Raji (cell line): ENCODE measurements around the gene PPP1R16B.

Experiments
- POLR2A ChIP-seq: IDR thresholded peaks from 2 replicates; pipeline ENCODE4 v1.6.1; 2011; ENCODE audit warnings: low read depth, low read length, control low read depth; ENCODE audit not compliant: insufficient read depth

Gene PPP1R16B

DNA sequence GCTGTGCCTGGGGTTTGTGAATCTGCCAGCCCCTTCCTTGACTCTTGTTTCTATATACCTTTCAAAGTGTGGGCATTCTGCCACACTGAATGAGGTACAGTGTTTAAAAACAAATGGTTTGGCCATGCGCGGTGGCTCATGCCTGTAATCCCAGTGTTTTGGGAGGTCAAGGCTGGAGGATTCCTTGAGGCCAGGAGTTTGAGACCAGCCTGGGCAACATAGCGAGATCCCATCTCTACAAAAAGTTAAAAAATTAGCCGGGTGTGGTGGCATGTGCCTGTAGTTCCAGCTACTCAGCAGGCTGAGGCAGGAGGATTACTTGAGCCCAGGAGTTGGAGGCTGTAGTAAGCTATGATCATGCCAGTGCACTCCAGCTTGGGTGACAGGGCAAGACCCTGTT lies 126.5 kb downstream of the PPP1R16B start:
- no peak for TF ChIP-seq POLR2A

DNA sequence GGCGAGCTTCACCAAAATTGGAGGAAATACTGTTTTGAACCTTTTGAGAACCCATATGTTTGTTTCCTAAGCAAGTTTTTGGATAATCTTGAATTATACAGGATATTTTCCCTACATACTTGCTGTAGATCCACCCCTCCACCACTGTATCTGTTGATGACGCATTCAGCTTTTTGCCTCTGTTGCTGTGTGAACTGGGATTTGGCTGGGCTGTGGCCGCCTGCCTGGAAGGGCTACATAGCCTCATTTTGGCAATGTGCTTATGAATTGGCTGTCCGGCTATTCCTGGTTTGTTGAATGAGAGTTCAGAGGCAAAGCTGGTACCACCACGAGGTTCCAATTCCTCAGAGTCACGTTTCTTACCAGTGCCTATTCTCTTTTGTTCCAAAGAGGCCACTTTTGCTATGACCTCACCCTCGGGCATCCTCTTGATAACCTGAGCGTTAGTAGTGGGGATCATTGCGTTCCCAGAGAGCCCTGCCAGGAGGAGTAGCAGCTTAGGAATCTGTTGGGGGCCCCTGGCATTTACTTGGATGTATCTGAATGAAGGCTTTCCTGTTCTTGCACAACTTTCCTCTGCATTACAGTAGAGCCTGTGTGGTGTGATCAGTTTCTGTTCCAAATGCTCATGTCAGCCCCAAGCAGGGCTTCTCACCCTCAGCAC lies 127.1 kb downstream of the PPP1R16B start:
- no peak for TF ChIP-seq POLR2A

DNA sequence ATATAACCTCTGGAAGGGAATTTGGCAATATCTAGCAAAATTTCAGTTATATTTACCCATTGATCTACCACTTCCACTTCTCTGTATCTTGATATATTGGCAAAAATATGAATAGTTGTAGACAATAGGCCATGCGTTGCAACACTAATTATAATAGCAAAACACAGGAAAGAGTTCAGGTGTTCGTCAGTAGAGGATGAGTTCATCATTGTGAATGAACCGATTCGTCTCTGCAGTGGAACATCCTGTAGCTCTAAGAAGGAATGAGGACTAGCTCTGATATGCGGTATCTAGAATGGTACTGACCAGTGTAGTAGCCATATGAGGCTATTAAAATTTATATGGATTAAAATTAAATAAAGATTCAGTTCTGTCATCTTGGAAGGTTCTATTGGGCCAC lies 129.0 kb downstream of the PPP1R16B start:
- TF ChIP-seq POLR2A: no peak

DNA sequence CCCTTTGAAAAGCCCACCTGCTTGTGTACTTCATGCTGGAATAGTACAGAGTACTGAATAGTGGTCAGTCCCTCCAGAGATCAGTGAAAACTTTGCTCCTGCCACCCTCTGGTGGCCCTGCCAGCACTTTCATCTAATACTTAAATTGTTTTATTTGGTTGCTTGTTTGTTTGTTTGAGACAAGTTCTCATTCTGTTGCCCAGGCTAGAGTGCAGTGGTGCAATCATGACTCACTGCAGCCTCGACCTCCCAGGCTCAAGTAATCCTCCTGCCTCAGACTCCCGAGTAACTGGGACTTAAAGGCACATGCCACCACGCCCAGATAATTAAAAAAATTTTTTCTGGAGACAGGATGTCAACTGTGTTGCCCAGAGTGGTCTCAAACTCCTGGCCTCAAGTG lies 129.8 kb downstream of the PPP1R16B start:
- no peak for TF ChIP-seq POLR2A

- TF ChIP-seq POLR2A: no peak
Observed at GRCh38 chr20:38935967-38936407, 130.5 kb downstream of the PPP1R16B start.

- no peak for TF ChIP-seq POLR2A
Observed at GRCh38 chr20:38937000-38937399, 131.5 kb downstream of the PPP1R16B start.

GRCh38 chr20:38937978-38938473 lies 132.5 kb downstream of the PPP1R16B start:
- TF ChIP-seq POLR2A: no peak

DNA sequence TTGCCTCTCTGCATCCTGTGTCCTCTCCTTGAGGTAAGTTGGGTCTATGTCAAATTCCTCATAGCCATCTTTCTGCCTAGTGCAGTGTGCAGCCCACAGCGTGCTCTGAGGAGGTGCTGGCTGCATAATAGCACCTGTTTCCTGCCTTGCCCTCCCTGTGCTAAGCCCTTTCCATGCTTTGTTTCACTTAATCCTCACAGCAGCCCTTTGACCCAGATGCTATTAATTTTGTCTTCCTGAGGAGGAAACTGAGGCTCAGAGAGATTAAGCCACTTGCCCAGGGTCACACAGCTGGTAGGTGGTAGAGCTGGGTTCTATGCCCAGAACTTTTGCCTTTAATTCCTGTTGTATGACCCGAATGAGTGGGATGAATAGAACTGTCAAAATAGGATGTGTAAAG lies 134.2 kb downstream of the PPP1R16B start:
- TF ChIP-seq POLR2A: no peak

DNA sequence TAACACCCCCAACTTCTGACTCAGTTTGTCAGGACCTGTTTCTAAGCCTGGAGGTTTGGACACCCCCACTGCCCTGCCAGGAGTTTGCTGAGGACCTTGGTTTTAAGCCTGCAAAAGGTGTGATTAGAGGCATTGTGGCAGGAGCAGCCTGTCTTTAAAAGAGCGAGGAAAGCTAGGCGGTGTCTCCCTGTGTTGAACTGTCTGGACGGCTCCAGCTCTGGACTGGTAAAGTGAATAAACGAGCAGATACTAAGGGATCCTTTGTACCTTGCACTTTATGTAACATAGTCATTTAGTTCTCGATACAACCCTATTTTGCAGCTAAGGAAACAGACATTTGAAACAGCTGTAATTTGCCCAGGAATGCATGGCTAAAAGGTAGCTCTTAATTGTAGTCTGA lies 135.1 kb downstream of the PPP1R16B start:
- no peak for TF ChIP-seq POLR2A

DNA sequence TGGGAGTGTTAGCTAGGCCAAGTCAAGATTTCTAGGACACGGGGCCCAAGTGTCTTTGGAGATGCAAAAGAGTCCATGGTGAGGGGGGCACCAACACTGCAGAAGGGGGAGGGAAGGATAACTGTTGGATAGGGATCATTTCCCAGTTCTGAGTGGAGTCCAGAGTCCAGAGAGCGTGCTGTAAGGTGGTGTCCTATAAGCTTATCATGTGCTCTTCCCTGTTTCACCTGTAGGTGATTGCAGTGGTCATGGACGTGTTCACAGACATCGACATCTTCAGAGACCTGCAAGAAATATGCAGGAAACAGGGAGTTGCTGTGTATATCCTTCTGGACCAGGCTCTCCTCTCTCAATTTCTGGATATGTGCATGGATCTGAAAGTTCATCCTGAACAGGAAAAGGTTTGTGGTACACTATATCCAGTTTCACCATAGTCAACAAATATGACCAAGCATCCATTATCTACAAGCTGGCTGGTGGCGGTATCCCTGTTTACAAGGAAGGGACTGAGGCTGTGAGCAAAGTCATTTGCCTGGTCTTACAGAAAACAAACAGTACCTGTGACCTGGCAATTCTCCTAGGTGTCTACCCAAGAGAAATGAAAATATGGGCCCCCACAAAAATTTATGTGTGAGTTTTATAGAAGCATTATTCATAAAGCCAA lies 136.4 kb downstream of the PPP1R16B start:
- no peak for TF ChIP-seq POLR2A

GRCh38 chr20:38945012-38945411 lies 139.5 kb downstream of the PPP1R16B start:
- no peak for TF ChIP-seq POLR2A

DNA sequence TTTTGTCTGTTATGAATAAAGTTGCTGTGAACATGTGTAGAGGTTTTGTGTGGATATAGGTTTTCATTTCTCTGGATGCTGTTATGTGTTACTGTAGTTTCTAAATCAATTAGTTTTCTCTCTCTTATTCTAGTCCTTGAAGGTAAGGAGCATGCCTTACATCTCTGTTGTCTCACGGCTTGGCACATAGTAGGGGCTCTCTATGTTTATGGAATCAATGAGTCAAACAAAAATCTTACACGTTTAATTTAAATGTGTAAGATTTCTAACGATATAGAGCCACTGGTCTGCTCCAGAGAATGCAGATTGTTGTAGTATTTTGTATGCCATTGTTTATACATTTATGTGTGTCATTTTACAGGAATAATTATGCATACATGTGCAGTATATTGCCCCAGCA lies 141.3 kb downstream of the PPP1R16B start:
- no peak for TF ChIP-seq POLR2A

- TF ChIP-seq POLR2A: no peak
Observed at GRCh38 chr20:38947931-38948362, 142.4 kb downstream of the PPP1R16B start.

DNA sequence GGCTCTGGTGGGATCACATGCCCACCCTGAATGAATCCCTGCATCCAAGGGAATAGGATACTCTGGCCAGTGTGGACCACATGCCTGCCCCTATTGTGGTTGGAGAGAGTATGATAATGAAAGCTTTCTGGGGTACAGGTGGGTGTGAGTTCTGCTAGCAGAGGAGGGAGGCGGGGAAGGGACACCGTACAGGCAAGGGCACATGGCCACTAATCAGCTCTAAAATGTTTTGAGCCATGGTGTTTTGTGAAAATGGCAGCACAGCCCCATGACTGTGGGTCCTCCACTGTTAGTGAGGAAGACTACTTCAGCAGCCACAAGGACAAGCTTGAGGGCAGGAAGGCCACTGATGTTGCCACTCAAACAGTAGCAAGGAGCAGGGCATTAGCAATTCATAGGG lies 144.8 kb downstream of the PPP1R16B start:
- TF ChIP-seq POLR2A: no peak

DNA sequence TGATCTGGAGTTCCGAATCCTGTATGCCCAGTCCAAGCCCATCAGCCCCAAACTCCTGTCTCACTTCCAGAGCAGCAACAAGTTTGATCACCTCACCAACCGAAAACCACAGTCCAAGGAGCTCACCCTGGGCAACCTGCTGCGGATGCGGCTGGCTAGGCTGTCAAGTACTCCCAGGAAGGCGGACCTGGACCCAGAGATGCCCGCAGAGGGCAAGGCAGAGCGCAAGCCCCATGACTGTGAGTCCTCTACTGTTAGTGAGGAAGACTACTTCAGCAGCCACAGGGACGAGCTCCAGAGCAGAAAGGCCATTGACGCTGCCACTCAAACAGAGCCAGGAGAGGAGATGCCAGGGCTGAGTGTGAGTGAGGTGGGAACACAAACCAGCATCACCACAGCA lies 146.1 kb downstream of the PPP1R16B start:
- no peak for TF ChIP-seq POLR2A

- TF ChIP-seq POLR2A: no peak
Observed at GRCh38 chr20:38952153-38952552, 146.7 kb downstream of the PPP1R16B start.

DNA sequence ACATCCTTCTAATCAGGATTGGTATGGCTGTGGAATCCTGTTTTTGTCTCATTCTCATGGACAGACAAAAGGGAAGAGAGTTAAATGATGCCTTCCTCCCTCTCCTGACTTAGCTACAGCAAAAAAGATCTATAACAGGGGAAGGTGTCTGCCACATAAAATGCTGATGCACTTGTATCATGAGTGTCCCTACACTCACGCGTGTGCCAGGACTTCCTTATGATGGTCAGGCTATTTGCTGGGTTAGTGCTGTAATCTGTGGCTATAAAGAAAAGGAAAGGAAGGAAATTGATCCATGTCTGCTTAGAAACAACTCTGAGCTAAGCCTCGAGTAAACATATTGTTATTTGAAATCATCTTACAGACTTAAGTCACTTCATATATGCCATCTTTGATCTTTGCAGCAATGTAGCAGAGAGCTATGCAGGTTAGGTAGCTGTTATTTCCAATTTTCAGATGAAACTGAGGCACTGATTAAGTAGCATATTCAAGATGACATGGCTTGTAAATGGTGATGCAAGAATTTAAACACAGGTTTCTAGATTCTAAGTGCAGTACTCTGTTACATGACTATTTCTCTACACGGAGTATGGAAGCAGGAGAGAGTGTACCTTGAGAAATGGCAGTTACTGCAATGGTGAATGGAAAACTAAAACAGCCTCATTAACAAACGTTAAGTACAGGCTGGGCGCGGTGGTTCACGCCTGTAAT lies 148.3 kb downstream of the PPP1R16B start:
- no peak for TF ChIP-seq POLR2A
